Thyroid gland (tissue), 4 donors: ENCODE results near the gene ARHGEF10L.

ENCODE experiments used
- CTCF ChIP-seq, 6 experiments: fragments of 200-600 bp in 3 of 6; fragments of 450-650 bp in 3 of 6; sonication (generic) in 3 of 6; IDR thresholded peaks; one replicate each; pipeline ENCODE4 v1.5.1; 2016 to 2019; ENCODE audit warnings: antibody characterized with exemption in 6 of 6, mild to moderate bottlenecking in 2 of 6, inconsistent platforms in 1 of 6, moderate library complexity in 1 of 6
- POLR2A ChIP-seq, 2 donors: fragments of 450-650 bp; IDR thresholded peaks; one replicate each; pipeline ENCODE4 v1.6.1; 2017; ENCODE audit warnings: antibody characterized with exemption in 2 of 2, mild to moderate bottlenecking in 2 of 2, moderate library complexity in 1 of 2

- TF ChIP-seq CTCF (IDR thresholded peaks at IDR 0.05) = no peak
- peak in 1 of 2 donors; percentile 54 for TF ChIP-seq POLR2A (IDR thresholded peaks at IDR 0.05)
These were observed 30.0 kb downstream of the ARHGEF10L start for GRCh38 chr1:17569200-17570139.
